Femur (tissue), 1 donor: ENCODE data around the gene KCTD18.

Experiments
- DNase-seq: peaks from one replicate; pipeline ENCODE4 v3.0.0-alpha.2; 2017

The KCTD18 gene

GRCh38 chr2:200454927-200455801 lies 54.7 kb downstream of the KCTD18 start:
- no peak for DNase-seq

GRCh38 chr2:200453853-200454534 lies 55.9 kb downstream of the KCTD18 start:
- no peak for DNase-seq

GRCh38 chr2:200453142-200453852 lies 56.6 kb downstream of the KCTD18 start:
- no peak for DNase-seq

- DNase-seq = no peak
Measured at GRCh38 chr2:200452377-200452776, 57.5 kb downstream of the KCTD18 start.

- no peak for DNase-seq
Measured at GRCh38 chr2:200451511-200451910, 58.4 kb downstream of the KCTD18 start.

GRCh38 chr2:200450288-200450687 lies 59.6 kb downstream of the KCTD18 start:
- DNase-seq = no peak

GRCh38 chr2:200449149-200449548 lies 60.7 kb downstream of the KCTD18 start:
- no peak for DNase-seq

GRCh38 chr2:200448455-200448854 lies 61.4 kb downstream of the KCTD18 start:
- no peak for DNase-seq

GRCh38 chr2:200447139-200447855 lies 62.6 kb downstream of the KCTD18 start:
- DNase-seq = no peak

- DNase-seq = no peak
Measured at GRCh38 chr2:200446612-200447011, 63.3 kb downstream of the KCTD18 start.

GRCh38 chr2:200445284-200445683 lies 64.6 kb downstream of the KCTD18 start:
- DNase-seq = no peak

GRCh38 chr2:200444530-200444929 lies 65.3 kb downstream of the KCTD18 start:
- no peak for DNase-seq

GRCh38 chr2:200443916-200444315 lies 66.0 kb downstream of the KCTD18 start:
- DNase-seq = no peak

- no peak for DNase-seq
Measured at GRCh38 chr2:200443376-200443775, 66.5 kb downstream of the KCTD18 start.

- DNase-seq = no peak
Measured at GRCh38 chr2:200442471-200442870, 67.4 kb downstream of the KCTD18 start.

GRCh38 chr2:200439981-200440380 lies 69.9 kb downstream of the KCTD18 start:
- no peak for DNase-seq
